Glomerular endothelial cell (primary cell): ENCODE data around the gene CNOT3. TPM values are rescaled to one million over a fixed set of nuclear protein-coding genes. Genes with fewer than 3 reads are reported as not detected.
"Not testable (repeated sequence)": the region's sequence is repeated elsewhere in the genome, so short reads cannot be mapped to it uniquely, and the experiment has no call there.

Experiments used
- DNase-seq: peaks from one replicate; pipeline ENCODE4 v3.0.0-alpha.2; 2011; ENCODE audit warnings: low read depth, low spot score; ENCODE audit errors: extremely low read depth
- total RNA-seq: library from RNA; depleted of rRNA; stranded (reverse); fragments of >200 nt; gene quantifications from 2 replicates; pipeline ENCODE4 v1.2.3, GENCODE V29; 2015

CNOT3 gene
- total RNA-seq, 1 donor from 2014 or later, result 29.5 TPM

- no peak for DNase-seq
Observed at GRCh38 chr19:54165222-54165621, 27.7 kb downstream of the CNOT3 start.

DNA sequence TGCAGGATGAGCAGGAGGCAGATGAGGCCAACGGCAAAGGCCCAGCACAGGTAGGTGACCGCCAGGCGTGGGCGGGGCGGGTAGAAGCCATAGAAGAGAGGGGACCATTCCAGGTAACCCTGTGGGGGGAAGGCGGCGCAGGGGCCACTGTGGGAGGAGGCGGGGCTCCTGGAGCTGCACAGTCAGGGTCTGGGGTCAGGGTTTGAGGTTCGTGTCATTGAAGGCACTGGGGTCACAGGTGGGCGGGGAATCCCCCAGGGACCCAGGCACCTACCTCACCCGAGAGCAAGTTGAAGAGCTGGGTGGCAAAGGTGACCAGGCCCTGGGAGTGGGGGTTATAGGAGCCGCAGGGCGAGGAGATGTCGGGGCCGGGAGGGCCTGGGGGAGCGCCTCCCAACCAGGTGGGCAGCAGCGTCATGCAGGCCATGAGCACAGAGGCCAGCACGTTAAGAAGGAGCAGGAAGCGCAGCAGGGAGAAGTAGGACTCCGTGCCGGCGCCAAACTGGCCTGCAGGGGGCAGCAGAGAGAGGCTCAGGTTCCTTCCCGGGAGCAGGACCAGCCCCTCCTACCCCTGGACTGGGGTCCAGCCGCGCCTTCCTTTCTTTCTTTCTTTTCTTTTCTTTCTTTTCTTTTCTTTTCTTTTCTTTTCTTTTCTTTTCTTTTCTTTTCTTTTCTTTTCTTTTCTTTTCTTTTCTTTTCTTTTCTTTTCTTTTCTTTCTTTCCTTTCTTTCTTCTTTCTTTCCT is 30.8 kb downstream of the CNOT3 start:
- DNase-seq, result no peak

- no peak for DNase-seq
Observed at GRCh38 chr19:54169149-54169740, 31.7 kb downstream of the CNOT3 start.

GRCh38 chr19:54171736-54172431 is 34.3 kb downstream of the CNOT3 start:
- not testable (repeated sequence) for DNase-seq

GRCh38 chr19:54172471-54173358 is 35.2 kb downstream of the CNOT3 start, which contains the start of gene TMC4:
TMC4 (minus strand) TSS chr19:54173160; CDS start chr19:54173117, 43 bp downstream.
- DNase-seq, result no peak

GRCh38 chr19:54173359-54173699 is 35.8 kb downstream of the CNOT3 start:
- DNase-seq, result no peak

GRCh38 chr19:54173951-54174834 is 36.6 kb downstream of the CNOT3 start:
- DNase-seq, result no peak

DNA sequence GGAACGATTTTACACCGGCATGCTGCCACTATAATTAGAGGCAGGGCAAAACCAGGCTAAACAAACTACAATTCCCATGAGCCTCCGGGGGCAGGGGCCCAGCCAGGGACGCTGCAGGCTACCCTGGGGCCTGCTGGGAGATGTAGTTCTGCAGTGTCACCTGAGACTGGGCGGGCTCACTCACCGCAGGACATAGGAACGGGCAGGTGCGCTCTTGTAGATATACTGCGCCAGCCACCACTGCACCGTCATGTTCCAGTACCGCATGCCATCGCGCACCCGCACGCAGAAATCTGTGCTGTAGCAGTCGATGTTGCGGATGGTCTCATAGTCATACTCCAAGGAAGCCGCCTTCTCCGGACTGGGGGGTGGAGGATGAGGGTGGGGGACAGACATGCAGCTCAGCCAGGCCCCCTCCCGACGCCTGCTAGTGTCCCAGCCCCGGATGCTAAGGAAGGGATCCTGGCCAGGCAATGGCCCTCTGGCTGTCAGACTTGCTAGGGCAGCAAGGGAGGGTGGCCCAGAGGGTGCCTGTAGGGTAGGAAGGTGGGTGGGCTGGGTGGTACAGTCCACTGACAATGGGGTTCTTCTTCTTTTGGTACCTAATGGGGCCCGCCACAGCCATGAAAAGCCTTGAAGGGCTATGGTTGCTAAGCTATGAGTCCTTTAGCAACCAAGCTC is 41.2 kb downstream of the CNOT3 start:
- no peak for DNase-seq

GRCh38 chr19:54179262-54179852 is 41.8 kb downstream of the CNOT3 start:
- no peak for DNase-seq

GRCh38 chr19:54179921-54180461 is 42.4 kb downstream of the CNOT3 start:
- DNase-seq, result no peak

DNA sequence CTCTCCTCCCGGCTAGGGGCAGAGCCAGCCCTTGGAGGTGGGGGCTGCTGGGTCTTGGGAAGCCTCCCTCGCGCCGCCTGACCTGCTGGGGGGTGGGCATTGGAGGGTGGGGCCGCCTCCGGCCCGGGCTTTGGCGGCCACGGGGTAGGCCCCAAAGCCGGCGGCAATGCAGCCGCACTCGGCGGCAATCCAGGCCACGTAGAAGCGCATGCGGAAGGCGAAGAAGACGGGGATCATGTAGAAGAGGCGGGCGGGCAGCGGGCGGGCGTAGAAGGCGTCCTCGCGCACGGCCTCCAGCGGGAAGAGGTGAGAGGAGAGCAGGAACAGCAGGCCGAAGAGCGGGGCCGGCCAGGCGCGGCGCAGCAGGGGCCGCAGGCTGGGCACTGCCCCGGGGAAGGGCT is 43.1 kb downstream of the CNOT3 start:
- no peak for DNase-seq

- DNase-seq, result not testable (repeated sequence)
Observed at GRCh38 chr19:54181894-54182293, 44.3 kb downstream of the CNOT3 start.

- DNase-seq, result no peak
Observed at GRCh38 chr19:54183431-54183830, 45.9 kb downstream of the CNOT3 start.

- no peak for DNase-seq
Observed at GRCh38 chr19:54186351-54186750, 48.8 kb downstream of the CNOT3 start.

GRCh38 chr19:54186934-54187381 is 49.4 kb downstream of the CNOT3 start:
- DNase-seq, result no peak

GRCh38 chr19:54188215-54188871 is 50.8 kb downstream of the CNOT3 start:
- DNase-seq, result no peak

DNA sequence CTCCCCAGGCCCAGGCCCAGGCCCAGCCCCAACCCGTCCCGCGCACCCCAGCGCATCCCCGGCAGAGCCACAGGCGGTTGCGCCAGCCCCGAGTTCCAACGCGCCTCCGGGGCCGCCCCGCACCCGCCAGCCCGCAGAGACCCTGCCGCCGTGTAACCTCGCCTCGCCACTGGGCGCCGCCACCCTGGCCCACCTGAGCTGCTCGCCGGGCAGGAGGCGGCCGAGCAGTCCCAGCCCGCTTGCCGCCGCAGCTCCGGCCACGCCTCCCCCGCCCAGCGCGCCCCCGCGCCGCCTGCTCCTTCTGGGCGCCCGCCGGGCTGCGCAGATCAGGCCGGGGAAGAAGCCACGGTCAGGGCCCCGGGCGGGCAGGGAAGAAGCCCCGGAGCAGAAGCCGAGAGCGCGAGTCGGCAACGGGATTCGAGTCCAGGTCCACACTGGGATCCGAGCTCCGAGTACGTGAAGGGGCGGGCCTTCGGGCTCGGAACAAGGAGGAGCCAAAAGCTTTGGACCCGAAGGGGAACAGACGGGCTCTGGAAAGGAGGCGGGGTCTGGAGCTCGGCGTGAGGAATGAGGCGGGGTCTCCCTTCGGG is 51.7 kb downstream of the CNOT3 start, which contains the start of gene MBOAT7:
Gene MBOAT7 (minus strand): TSS at position 436 of the 590 bp plus-strand sequence. CDS start 1,072 bp downstream, outside the sequence.
- no peak for DNase-seq
